ENCODE measurements around the gene HIP1.
A peak's percentile ranks its signal among the peaks of the same experiment; 100 is the strongest.
"Not testable (repeated sequence)": the region's sequence is repeated elsewhere in the genome, so short reads cannot be mapped to it uniquely, and the experiment has no call there.

The HIP1 gene

DNA sequence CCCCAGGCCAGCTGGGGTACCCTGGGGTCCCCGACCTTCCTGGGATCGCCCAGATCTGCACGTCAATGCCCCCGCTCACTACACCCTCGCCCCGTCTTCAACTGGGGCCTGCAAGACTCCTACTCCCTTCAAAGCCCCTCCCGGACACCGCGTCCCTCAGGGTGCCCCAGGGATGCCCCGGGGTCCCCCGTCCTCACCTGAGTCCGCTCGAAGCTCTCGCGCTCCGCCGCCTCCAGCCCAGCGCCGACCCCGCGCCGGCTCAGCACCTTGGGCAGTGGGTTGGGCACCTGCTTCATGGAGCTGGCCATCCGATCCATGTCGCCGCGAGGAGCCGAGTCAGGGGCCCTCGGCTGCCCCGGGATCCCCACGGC lies at the start of gene HIP1:
TSS of gene HIP1 (minus strand) at position 338 of the 371 bp plus-strand sequence. CDS start at position 317, 21 bp downstream.
- no peak for DNase-seq

- not testable (repeated sequence) for DNase-seq
Measured at GRCh38 chr7:75788154-75788847, 49.6 kb upstream of the HIP1 start.

- DNase-seq: not testable (repeated sequence)
Measured at GRCh38 chr7:75783058-75783457, 44.3 kb upstream of the HIP1 start.

DNA sequence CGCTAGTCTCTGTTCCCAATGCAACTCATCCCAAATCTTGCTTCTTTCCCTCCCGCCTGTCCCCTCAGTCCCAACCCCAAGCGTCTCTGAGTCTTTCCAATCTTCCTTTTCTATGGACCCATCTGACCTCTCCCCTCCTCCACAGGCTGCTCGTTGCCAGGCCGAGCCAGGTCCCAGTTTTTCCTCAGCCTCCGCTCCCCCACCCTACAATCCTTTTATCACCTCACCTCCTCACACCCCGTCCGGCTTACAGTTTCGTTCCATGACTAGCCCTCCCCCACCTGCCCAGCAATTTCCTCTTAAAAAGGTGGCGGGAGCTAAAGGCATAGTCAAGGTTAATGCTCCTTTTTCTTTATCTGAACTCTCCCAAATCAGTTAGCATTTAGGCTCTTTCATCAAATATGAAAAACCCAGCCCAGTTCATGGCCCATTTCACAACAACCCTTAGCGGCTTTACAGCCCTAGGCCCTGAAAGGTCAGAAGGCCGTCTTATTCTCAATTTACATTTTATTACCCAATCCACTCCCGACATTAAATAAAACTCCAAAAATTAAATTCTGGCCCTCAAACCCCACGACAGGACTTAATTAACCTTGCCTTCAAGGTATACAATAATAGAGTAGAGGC lies 42.0 kb upstream of the HIP1 start:
- DNase-seq: peak; percentile 25

- not testable (repeated sequence) for DNase-seq
Measured at GRCh38 chr7:75779516-75779915, 40.8 kb upstream of the HIP1 start.

- DNase-seq: not testable (repeated sequence)
Measured at GRCh38 chr7:75779035-75779434, 40.3 kb upstream of the HIP1 start.

- DNase-seq: peak; percentile 96
Measured at GRCh38 chr7:75776295-75776971, 37.7 kb upstream of the HIP1 start.

GRCh38 chr7:75773958-75774357 lies 35.2 kb upstream of the HIP1 start:
- not testable (repeated sequence) for DNase-seq

GRCh38 chr7:75772081-75773077 lies 33.6 kb upstream of the HIP1 start, which contains the start of gene CCL26:
Gene CCL26, minus strand, starts transcription at chr7:75772211. Its CDS starts 35 bp downstream, at chr7:75772176.
- DNase-seq: peak; percentile 12

DNA sequence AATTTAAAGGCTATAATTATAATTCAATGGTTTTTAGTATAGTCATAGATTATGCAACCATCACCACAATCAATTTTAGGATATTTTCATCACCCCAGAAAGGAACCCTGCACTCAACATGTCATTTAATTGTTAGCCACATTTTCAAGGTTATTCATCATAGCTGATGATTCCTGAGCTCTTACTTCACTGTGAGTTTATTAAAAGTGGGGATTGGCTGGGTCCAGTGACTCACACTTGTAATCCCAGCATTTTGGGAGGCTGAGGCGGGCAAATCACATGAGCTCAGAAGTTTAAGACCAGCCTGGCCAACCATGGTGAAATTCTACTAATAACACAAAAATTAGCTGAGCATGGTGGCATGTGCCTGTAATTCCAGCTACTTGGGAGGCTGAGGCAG lies 32.5 kb upstream of the HIP1 start:
- peak; percentile 70 for DNase-seq

DNA sequence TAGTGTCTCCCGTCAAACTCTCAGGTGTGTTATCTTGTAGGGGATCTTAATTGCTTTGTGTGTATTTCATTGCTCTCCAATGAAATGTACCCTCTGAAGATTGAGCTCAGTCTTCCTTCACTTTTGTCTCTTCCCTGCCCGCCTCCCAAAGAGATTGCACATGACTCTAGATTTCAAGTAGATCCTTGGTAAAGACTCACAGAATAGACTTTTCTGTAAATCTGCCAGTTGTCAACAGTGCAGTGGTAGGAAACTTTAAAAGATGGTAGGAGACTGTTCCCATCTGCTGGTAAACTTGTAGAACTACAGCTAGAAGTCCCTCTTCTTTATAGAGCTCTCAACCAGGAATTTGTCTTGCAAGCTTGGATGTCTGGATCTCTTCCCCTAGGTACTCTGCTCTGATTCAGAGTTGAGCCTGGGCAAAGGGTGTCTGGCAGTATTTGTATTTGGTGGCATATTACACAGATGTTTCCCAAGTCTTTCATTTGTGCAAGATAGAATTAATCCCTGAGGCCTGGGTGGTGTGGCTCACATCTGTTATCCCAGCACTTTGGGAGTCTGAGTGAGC lies 23.7 kb upstream of the HIP1 start:
- peak; percentile 70 for DNase-seq

DNA sequence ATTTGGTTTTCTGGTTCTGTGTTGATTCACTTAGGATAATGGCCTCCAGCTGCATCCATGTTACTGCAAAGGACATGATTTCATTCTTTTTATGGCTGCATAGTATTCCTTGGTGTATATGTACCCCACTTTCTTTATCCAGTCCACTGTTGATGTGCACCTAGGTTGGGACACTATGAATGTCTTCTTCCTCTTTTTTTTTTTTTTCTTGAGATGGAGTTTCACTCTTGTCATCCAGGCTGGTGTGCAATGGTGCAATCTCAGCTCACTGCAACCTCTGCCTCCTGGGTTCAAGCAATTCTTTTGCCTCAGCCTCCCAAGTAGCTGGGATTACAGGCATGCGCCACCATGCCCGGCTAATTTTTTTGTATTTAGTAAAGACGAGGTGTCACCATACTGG lies 23.1 kb upstream of the HIP1 start:
- peak; percentile 31 for DNase-seq

DNA sequence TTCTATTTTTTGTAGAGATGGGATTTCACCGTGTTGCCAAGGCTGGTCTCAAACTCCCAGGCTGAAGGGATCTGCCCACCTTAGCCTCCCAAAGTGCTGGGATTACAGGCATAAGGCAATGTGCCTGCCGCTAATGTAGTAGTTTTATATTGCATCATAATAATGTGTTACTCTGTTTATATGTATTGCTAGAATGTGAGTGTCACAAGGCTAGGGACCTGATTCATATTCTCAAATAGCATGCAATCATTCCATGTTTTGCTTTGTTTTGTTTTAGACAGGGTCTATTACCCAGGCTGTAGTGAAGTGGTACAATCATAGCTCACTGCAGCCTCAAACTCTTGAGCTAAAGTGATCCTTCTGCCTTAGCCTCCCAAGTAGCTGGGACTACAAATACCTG lies 19.8 kb upstream of the HIP1 start:
- no peak for DNase-seq

GRCh38 chr7:75757860-75758259 lies 19.1 kb upstream of the HIP1 start:
- no peak for DNase-seq

- peak; percentile 36 for DNase-seq
Measured at GRCh38 chr7:75756991-75757676, 18.4 kb upstream of the HIP1 start.

- DNase-seq: no peak
Measured at GRCh38 chr7:75756206-75756990, 17.7 kb upstream of the HIP1 start.

DNA sequence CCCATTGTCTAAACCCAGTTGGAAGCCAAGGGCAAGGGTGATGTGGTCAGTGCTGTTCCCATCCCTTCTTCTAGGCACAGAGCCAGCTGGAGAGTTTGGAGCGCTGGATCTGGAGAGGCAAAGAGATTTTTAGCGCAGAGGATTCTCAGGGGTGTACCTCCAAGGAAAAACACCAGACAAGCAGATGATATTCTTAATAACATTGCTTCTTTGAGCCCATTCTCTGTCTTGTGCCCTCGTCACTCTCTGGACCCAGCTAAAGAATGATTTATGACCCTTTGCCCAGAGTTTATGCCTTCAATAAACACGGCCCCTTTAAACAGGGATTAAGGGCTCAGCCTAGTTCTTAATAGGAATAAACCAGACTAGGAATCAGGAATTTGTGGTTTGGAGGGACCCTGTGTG lies 4.7 kb upstream of the HIP1 start:
- DNase-seq: peak; percentile 26

GRCh38 chr7:75740846-75741497 lies 2.2 kb upstream of the HIP1 start:
- DNase-seq: peak; percentile 70

GRCh38 chr7:75739796-75740672 lies 1.3 kb upstream of the HIP1 start:
- DNase-seq: no peak
